GM23338 (cell line): ENCODE measurements around the gene AP4B1. TPM values are rescaled to one million over a fixed set of nuclear protein-coding genes. Genes with fewer than 3 reads are reported as not detected.

ENCODE experiments used
- ATAC-seq: fragments of 200-7000 bp; cut with Tn5 transposase; 3 replicates; pipeline ENCODE4 v1.9.1; 2020
- DNase-seq: peaks from one replicate; pipeline ENCODE4 v3.0.0-alpha.2; 2015; ENCODE audit warnings: low spot score
- H2AFZ ChIP-seq: fragments of 200-600 bp; sonication (generic); 2 replicates; pipeline ENCODE4 v1.8.0; 2016; ENCODE audit warnings: antibody characterized with exemption, mild to moderate bottlenecking, moderate library complexity
- H3F3A ChIP-seq: fragments of 200-600 bp; sonication (generic); replicated peaks from 2 replicates; pipeline ENCODE4 v1.8.0; 2017; ENCODE audit warnings: antibody characterized with exemption, mixed run types, low read depth
- H3K27ac ChIP-seq: fragments of 200-600 bp; sonication (generic); 2 replicates; pipeline ENCODE4 v1.6.1; 2016; ENCODE audit warnings: low read depth
- H3K27me3 ChIP-seq: fragments of 200-600 bp; sonication (generic); 2 replicates; pipeline ENCODE4 v1.8.0; 2016; ENCODE audit warnings: mild to moderate bottlenecking, mixed run types, moderate library complexity; ENCODE audit not compliant: insufficient read depth
- H3K36me3 ChIP-seq: fragments of 200-600 bp; sonication (generic); 2 replicates; pipeline ENCODE4 v1.8.0; 2016; ENCODE audit warnings: mild to moderate bottlenecking; ENCODE audit not compliant: insufficient read depth
- H3K4me1 ChIP-seq: fragments of 200-600 bp; sonication (generic); 2 replicates; pipeline ENCODE4 v1.8.0; 2016; ENCODE audit warnings: mild to moderate bottlenecking, moderate library complexity; ENCODE audit not compliant: insufficient read depth
- H3K4me2 ChIP-seq: fragments of 200-600 bp; sonication (generic); 2 replicates; pipeline ENCODE4 v1.7.1; 2017; ENCODE audit warnings: mixed run types
- H3K4me3 ChIP-seq: fragments of 200-600 bp; sonication (generic); 2 replicates; pipeline ENCODE4 v1.6.1; 2016; ENCODE audit warnings: mixed run types
- H3K79me2 ChIP-seq: fragments of 200-600 bp; sonication (generic); replicated peaks from 2 replicates; pipeline ENCODE4 v1.8.0; 2017; ENCODE audit warnings: mild to moderate bottlenecking; ENCODE audit not compliant: insufficient read depth
- H3K9me2 ChIP-seq: fragments of 200-600 bp; sonication (generic); 2 replicates; pipeline ENCODE4 v1.8.0; 2017; ENCODE audit not compliant: insufficient read depth
- H4K20me1 ChIP-seq: fragments of 200-600 bp; sonication (generic); replicated peaks from 2 replicates; pipeline ENCODE4 v1.8.0; 2017; ENCODE audit warnings: mild to moderate bottlenecking; ENCODE audit not compliant: insufficient read depth
- H3K27ac Mint-ChIP-seq: 2 replicates; pipeline ENCODE4 v1.8.0; 2020; ENCODE audit warnings: inconsistent platforms, mild to moderate bottlenecking, moderate library complexity, mixed read lengths
- H3K27me3 Mint-ChIP-seq: 3 replicates; pipeline ENCODE4 v1.8.0; 2022; ENCODE audit warnings: low read depth, mild to moderate bottlenecking, moderate library complexity, mixed read lengths, inconsistent platforms; ENCODE audit not compliant: insufficient read depth, poor library complexity
- H3K36me3 Mint-ChIP-seq: 3 replicates; pipeline ENCODE4 v1.8.0; 2021; ENCODE audit warnings: low read depth, mild to moderate bottlenecking, inconsistent platforms, moderate library complexity, mixed read lengths
- H3K4me1 Mint-ChIP-seq: 3 replicates; pipeline ENCODE4 v1.8.0; 2020; ENCODE audit warnings: mild to moderate bottlenecking, inconsistent platforms, mixed read lengths
- H3K4me3 Mint-ChIP-seq: 3 replicates; pipeline ENCODE4 v1.8.0; 2021; ENCODE audit warnings: moderate library complexity, mild to moderate bottlenecking, inconsistent platforms, mixed read lengths
- H3K9me3 Mint-ChIP-seq: 3 replicates; pipeline ENCODE4 v1.8.0; 2020; ENCODE audit warnings: moderate library complexity, mild to moderate bottlenecking, inconsistent platforms, mixed read lengths
- CREB1 ChIP-seq: fragments of 250-450 bp; sonication (Bioruptor Pico); IDR thresholded peaks from 2 replicates; pipeline ENCODE4 v1.5.0; 2020; ENCODE audit warnings: low read depth, mild to moderate bottlenecking, moderate library complexity
- EZH2 ChIP-seq: fragments of 200-600 bp; sonication (generic); IDR thresholded peaks from one replicate; pipeline ENCODE4 v1.8.0; 2017; ENCODE audit warnings: antibody characterized with exemption, mild to moderate bottlenecking, low read depth; ENCODE audit not compliant: unreplicated experiment
- EZH2phosphoT487 ChIP-seq: fragments of 200-600 bp; sonication (generic); IDR thresholded peaks from one replicate; pipeline ENCODE4 v1.8.1; 2018; ENCODE audit warnings: antibody characterized with exemption; ENCODE audit not compliant: unreplicated experiment
- JUNB ChIP-seq: IDR thresholded peaks from one replicate; pipeline ENCODE4 v1.6.1; 2016; ENCODE audit warnings: antibody characterized with exemption; ENCODE audit not compliant: unreplicated experiment
- POLR2AphosphoS5 ChIP-seq: IDR thresholded peaks from 2 replicates; pipeline ENCODE4 v1.6.1; 2016; ENCODE audit warnings: antibody characterized with exemption, low read depth
- STAT1 ChIP-seq: IDR thresholded peaks from one replicate; pipeline ENCODE4 v1.6.1; 2016; ENCODE audit warnings: antibody characterized with exemption; ENCODE audit not compliant: unreplicated experiment
- ZNF114 ChIP-seq: fragments of 250-450 bp; sonication (Bioruptor Pico); IDR thresholded peaks from 2 replicates; pipeline ENCODE4 v1.5.0; 2020; ENCODE audit warnings: mild to moderate bottlenecking, moderate library complexity
- ZNF462 ChIP-seq: fragments of 250-450 bp; sonication (Bioruptor Pico); IDR thresholded peaks from 2 replicates; pipeline ENCODE4 v1.5.0; 2020; ENCODE audit warnings: mild to moderate bottlenecking, moderate library complexity
- polyA plus RNA-seq: library from polyadenylated mRNA; unstranded; fragments of >200 nt; fragmentation: Nextera tagmentation; extraction: Ambion mirVana; gene quantifications from 2 replicates; pipeline ENCODE4 v1.2.1, GENCODE V29; 2016
- total RNA-seq: library from RNA; depleted of rRNA; stranded (reverse); fragments of >200 nt; shearing (Covaris generic); gene quantifications from 2 replicates; pipeline ENCODE4 v1.2.3, GENCODE V29; 2014
- TF ChIP-seq, protein P1 (sequence below): IDR thresholded peaks from one replicate; pipeline ENCODE4 v1.6.1; 2018; ENCODE audit warnings: antibody characterized with exemption; ENCODE audit not compliant: unreplicated experiment
- TF ChIP-seq, protein P2 (sequence below): IDR thresholded peaks from 2 replicates; pipeline ENCODE4 v1.6.1; 2016; ENCODE audit warnings: antibody characterized with exemption

The AP4B1 gene
- total and polyA plus RNA-seq, 2 experiments from 2014 or later, result 7.5 to 13.4 TPM

GRCh38 chr1:113947388-113948107 is 42.9 kb upstream of the AP4B1 start:
- no peak overlapping the region; the same call in 1 of the 2 replicates for H3K27ac Mint-ChIP-seq

More at GRCh38 chr1:113947388-113948107, 42.9 kb upstream of the AP4B1 start:
- no peak overlapping the region for H3K27ac ChIP-seq
- H4K20me1 ChIP-seq, result peaks cover 7% of the 10 kb centered on the region; the same call in 1 of the 2 replicates
- H3K9me3 Mint-ChIP-seq, result no peaks in the 10 kb centered on the region
- H3K4me1 ChIP-seq, result 0 out of 2 replicates have a peak, but pooled peaks cover 2% of the 10 kb centered on the region
- no peaks in the 10 kb centered on the region for H3F3A ChIP-seq
- H2AFZ ChIP-seq, result no peak overlapping the region
- H3K27me3 ChIP-seq, result no peaks in the 10 kb centered on the region
- TF ChIP-seq EZH2phosphoT487 (no peak), ZNF114 (no peak), CREB1 (CRISPR knock-in tag) (no peak), JUNB (no peak), EZH2 (no peak), STAT1 (no peak), POLR2AphosphoS5 (no peak), ZNF462 (CRISPR knock-in tag) (no peak)
- TF ChIP-seq, protein P1, sequence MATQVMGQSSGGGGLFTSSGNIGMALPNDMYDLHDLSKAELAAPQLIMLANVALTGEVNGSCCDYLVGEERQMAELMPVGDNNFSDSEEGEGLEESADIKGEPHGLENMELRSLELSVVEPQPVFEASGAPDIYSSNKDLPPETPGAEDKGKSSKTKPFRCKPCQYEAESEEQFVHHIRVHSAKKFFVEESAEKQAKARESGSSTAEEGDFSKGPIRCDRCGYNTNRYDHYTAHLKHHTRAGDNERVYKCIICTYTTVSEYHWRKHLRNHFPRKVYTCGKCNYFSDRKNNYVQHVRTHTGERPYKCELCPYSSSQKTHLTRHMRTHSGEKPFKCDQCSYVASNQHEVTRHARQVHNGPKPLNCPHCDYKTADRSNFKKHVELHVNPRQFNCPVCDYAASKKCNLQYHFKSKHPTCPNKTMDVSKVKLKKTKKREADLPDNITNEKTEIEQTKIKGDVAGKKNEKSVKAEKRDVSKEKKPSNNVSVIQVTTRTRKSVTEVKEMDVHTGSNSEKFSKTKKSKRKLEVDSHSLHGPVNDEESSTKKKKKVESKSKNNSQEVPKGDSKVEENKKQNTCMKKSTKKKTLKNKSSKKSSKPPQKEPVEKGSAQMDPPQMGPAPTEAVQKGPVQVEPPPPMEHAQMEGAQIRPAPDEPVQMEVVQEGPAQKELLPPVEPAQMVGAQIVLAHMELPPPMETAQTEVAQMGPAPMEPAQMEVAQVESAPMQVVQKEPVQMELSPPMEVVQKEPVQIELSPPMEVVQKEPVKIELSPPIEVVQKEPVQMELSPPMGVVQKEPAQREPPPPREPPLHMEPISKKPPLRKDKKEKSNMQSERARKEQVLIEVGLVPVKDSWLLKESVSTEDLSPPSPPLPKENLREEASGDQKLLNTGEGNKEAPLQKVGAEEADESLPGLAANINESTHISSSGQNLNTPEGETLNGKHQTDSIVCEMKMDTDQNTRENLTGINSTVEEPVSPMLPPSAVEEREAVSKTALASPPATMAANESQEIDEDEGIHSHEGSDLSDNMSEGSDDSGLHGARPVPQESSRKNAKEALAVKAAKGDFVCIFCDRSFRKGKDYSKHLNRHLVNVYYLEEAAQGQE, result no peak
- TF ChIP-seq, protein P2, sequence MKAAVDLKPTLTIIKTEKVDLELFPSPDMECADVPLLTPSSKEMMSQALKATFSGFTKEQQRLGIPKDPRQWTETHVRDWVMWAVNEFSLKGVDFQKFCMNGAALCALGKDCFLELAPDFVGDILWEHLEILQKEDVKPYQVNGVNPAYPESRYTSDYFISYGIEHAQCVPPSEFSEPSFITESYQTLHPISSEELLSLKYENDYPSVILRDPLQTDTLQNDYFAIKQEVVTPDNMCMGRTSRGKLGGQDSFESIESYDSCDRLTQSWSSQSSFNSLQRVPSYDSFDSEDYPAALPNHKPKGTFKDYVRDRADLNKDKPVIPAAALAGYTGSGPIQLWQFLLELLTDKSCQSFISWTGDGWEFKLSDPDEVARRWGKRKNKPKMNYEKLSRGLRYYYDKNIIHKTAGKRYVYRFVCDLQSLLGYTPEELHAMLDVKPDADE, result no peak
- H3K4me1 Mint-ChIP-seq, result peaks cover 20% of the 10 kb centered on the region
- peaks cover 65% of the 10 kb centered on the region for H3K79me2 ChIP-seq
- H3K27me3 Mint-ChIP-seq, result no peaks in the 10 kb centered on the region
- ATAC-seq (no peak), DNase-seq (no peak)
- no peak overlapping the region for H3K4me3 ChIP-seq
- peaks cover 11% of the 10 kb centered on the region; the same call in 2 of the 3 replicates for H3K36me3 Mint-ChIP-seq
- no peaks in the 10 kb centered on the region for H3K9me2 ChIP-seq
- H3K4me2 ChIP-seq, result no peak overlapping the region
- H3K4me3 Mint-ChIP-seq, result no peak overlapping the region
- H3K36me3 ChIP-seq, result no peaks in the 10 kb centered on the region
